ENCODE data around the gene KDM2A. TPM values are rescaled to one million over a fixed set of nuclear protein-coding genes. Genes with fewer than 3 reads are reported as not detected.

Gene KDM2A
- total and polyA plus RNA-seq, 2 experiments from 2014 or later = 25.0 to 54.1 TPM

DNA sequence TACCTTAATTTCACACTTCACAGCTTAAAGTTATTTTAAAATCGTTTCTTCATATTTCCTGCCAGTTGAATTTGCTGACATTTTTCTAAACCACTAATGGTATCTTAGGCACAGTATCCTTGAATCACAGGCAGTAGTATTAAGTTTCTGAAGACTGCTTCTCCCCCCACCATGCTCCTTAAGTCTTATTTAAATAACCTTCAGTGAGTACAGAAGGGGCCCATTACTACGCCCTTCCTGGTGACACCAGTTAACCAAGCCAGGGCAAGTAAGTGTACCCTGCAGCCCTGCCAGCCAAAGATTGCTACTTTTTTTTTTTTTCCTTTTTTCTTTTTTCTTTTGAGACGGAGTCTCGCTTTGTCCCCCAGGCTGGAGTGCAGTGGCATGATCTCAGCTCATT lies 19.9 kb downstream of the KDM2A start (continued):
- TF ChIP-seq, protein P1, sequence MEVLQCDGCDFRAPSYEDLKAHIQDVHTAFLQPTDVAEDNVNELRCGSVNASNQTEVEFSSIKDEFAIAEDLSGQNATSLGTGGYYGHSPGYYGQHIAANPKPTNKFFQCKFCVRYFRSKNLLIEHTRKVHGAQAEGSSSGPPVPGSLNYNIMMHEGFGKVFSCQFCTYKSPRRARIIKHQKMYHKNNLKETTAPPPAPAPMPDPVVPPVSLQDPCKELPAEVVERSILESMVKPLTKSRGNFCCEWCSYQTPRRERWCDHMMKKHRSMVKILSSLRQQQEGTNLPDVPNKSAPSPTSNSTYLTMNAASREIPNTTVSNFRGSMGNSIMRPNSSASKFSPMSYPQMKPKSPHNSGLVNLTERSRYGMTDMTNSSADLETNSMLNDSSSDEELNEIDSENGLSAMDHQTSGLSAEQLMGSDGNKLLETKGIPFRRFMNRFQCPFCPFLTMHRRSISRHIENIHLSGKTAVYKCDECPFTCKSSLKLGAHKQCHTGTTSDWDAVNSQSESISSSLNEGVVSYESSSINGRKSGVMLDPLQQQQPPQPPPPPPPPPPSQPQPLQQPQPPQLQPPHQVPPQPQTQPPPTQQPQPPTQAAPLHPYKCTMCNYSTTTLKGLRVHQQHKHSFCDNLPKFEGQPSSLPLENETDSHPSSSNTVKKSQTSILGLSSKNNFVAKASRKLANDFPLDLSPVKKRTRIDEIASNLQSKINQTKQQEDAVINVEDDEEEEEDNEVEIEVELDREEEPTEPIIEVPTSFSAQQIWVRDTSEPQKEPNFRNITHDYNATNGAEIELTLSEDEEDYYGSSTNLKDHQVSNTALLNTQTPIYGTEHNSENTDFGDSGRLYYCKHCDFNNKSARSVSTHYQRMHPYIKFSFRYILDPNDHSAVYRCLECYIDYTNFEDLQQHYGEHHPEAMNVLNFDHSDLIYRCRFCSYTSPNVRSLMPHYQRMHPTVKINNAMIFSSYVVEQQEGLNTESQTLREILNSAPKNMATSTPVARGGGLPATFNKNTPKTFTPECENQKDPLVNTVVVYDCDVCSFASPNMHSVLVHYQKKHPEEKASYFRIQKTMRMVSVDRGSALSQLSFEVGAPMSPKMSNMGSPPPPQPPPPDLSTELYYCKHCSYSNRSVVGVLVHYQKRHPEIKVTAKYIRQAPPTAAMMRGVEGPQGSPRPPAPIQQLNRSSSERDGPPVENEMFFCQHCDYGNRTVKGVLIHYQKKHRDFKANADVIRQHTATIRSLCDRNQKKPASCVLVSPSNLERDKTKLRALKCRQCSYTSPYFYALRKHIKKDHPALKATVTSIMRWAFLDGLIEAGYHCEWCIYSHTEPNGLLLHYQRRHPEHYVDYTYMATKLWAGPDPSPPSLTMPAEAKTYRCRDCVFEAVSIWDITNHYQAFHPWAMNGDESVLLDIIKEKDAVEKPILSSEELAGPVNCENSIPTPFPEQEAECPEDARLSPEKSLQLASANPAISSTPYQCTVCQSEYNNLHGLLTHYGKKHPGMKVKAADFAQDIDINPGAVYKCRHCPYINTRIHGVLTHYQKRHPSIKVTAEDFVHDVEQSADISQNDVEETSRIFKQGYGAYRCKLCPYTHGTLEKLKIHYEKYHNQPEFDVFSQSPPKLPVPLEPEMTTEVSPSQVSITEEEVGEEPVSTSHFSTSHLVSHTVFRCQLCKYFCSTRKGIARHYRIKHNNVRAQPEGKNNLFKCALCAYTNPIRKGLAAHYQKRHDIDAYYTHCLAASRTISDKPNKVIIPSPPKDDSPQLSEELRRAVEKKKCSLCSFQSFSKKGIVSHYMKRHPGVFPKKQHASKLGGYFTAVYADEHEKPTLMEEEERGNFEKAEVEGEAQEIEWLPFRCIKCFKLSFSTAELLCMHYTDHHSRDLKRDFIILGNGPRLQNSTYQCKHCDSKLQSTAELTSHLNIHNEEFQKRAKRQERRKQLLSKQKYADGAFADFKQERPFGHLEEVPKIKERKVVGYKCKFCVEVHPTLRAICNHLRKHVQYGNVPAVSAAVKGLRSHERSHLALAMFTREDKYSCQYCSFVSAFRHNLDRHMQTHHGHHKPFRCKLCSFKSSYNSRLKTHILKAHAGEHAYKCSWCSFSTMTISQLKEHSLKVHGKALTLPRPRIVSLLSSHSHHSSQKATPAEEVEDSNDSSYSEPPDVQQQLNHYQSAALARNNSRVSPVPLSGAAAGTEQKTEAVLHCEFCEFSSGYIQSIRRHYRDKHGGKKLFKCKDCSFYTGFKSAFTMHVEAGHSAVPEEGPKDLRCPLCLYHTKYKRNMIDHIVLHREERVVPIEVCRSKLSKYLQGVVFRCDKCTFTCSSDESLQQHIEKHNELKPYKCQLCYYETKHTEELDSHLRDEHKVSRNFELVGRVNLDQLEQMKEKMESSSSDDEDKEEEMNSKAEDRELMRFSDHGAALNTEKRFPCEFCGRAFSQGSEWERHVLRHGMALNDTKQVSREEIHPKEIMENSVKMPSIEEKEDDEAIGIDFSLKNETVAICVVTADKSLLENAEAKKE (CRISPR knock-in tag; IDR thresholded peaks at IDR 0.05) = no peak
- no peak for TF ChIP-seq JUNB (IDR thresholded peaks at IDR 0.05; ENCODE audit: unreplicated experiment)

DNA sequence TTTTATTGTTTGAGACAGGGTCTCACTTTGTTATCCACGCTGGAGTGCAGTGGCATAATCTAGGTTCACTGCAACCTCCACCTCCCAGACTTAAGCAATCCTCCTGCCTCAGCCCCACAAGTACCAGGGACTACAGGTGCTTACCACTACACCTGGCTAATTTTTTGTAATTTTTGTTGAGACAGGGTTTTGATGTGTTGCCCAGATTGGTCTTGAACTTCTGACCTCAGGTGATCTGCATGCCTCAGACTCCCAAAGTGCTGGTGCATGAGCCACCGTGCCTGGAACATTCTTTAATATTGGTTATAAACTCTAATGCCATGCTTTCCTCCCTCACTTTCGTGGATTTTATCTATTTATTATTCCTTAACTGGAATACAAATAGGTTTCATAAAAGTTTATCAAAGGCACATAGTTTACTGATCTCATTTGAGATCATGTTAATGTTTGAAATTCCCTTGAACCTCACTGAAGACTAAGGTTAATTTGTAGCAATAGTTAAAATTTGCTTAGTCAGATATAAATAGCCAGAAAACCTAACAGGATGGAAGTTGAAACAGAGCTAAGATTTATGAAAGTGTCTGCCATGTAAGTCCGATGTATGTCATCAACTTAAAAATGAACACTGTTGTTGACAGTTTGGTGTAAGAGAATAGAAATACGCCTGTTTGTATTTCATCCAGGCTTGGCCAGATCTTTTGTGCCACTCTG lies 27.6 kb downstream of the KDM2A start:
- ATAC-seq (no peak), DNase-seq (ENCODE audit: low spot score) (no peak)
- H3K4me1 Mint-ChIP-seq = no peaks in the 10 kb centered on the region
- Histone ChIP-seq H3K36me3 (ENCODE audit: insufficient read depth) (peaks cover 3% of the 10 kb centered on the region; the same call in 1 of the 2 replicates), H4K20me1 (replicated peaks; ENCODE audit: insufficient read depth) (peaks cover 22% of the 10 kb centered on the region), H3K4me2 (no peak overlapping the region), H3K4me1 (ENCODE audit: insufficient read depth) (no peaks in the 10 kb centered on the region), H3K4me3 (no peak overlapping the region), H3K27ac (ENCODE audit: low read depth) (0 out of 2 replicates have a peak overlapping the region, but pooled peaks have one; percentile 30), H3K79me2 (replicated peaks; ENCODE audit: insufficient read depth) (peaks cover 93% of the 10 kb centered on the region), H2AFZ (no peak overlapping the region), H3K9me2 (ENCODE audit: insufficient read depth) (no peaks in the 10 kb centered on the region), H3F3A (replicated peaks; ENCODE audit: low read depth) (no peaks in the 10 kb centered on the region), H3K27me3 (ENCODE audit: insufficient read depth) (no peaks in the 10 kb centered on the region)
- no peak overlapping the region for H3K27ac Mint-ChIP-seq
- no peak overlapping the region for H3K4me3 Mint-ChIP-seq
- TF ChIP-seq ZNF114 (CRISPR knock-in tag; IDR thresholded peaks at IDR 0.05) = no peak
- TF ChIP-seq, protein P2, sequence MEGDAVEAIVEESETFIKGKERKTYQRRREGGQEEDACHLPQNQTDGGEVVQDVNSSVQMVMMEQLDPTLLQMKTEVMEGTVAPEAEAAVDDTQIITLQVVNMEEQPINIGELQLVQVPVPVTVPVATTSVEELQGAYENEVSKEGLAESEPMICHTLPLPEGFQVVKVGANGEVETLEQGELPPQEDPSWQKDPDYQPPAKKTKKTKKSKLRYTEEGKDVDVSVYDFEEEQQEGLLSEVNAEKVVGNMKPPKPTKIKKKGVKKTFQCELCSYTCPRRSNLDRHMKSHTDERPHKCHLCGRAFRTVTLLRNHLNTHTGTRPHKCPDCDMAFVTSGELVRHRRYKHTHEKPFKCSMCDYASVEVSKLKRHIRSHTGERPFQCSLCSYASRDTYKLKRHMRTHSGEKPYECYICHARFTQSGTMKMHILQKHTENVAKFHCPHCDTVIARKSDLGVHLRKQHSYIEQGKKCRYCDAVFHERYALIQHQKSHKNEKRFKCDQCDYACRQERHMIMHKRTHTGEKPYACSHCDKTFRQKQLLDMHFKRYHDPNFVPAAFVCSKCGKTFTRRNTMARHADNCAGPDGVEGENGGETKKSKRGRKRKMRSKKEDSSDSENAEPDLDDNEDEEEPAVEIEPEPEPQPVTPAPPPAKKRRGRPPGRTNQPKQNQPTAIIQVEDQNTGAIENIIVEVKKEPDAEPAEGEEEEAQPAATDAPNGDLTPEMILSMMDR (conservative IDR thresholded peaks at IDR 0.05; ENCODE audit: low read depth in 2 of 2) = no peak
- TF ChIP-seq, protein P3, sequence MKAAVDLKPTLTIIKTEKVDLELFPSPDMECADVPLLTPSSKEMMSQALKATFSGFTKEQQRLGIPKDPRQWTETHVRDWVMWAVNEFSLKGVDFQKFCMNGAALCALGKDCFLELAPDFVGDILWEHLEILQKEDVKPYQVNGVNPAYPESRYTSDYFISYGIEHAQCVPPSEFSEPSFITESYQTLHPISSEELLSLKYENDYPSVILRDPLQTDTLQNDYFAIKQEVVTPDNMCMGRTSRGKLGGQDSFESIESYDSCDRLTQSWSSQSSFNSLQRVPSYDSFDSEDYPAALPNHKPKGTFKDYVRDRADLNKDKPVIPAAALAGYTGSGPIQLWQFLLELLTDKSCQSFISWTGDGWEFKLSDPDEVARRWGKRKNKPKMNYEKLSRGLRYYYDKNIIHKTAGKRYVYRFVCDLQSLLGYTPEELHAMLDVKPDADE (IDR thresholded peaks at IDR 0.05) = no peak
- TF ChIP-seq STAT1 (IDR thresholded peaks at IDR 0.05; ENCODE audit: unreplicated experiment) = no peak
- TF ChIP-seq REST (IDR thresholded peaks at IDR 0.05; ENCODE audit: unreplicated experiment) = no peak
- no peak for TF ChIP-seq NANOG (IDR thresholded peaks at IDR 0.05; ENCODE audit: borderline replicate concordance)
- TF ChIP-seq ZNF331 (CRISPR knock-in tag; IDR thresholded peaks at IDR 0.05; ENCODE audit: low read depth) = no peak
- no peak for TF ChIP-seq POLR2AphosphoS5 (IDR thresholded peaks at IDR 0.05; ENCODE audit: low read depth)
- no peak for TF ChIP-seq EZH2 (IDR thresholded peaks at IDR 0.05; ENCODE audit: low read depth, unreplicated experiment)
- H3K27me3 Mint-ChIP-seq (ENCODE audit: insufficient read depth, low read depth, poor library complexity) = no peaks in the 10 kb centered on the region
- peaks cover 16% of the 10 kb centered on the region for H3K36me3 Mint-ChIP-seq (ENCODE audit: low read depth)
- H3K9me3 Mint-ChIP-seq = no peaks in the 10 kb centered on the region

Measured in GM23338 (cell line).